ENCODE measurements around the gene OR1I1. TPM values are rescaled to one million over a fixed set of nuclear protein-coding genes. Genes with fewer than 3 reads are reported as not detected.
"Not testable (repeated sequence)": the region's sequence is repeated elsewhere in the genome, so short reads cannot be mapped to it uniquely, and the experiment has no call there.

OR1I1 gene
- total RNA-seq, 2 experiments from 2014 or later, result not detected

GRCh38 chr19:15070386-15070785, 11.6 kb upstream of the OR1I1 start:
- H3K4me3 Mint-ChIP-seq; intact Hi-C loops (cut with DNase I, micrococcal nuclease); DNase-seq; H3K9me3 Mint-ChIP-seq (ENCODE audit: low read depth); ATAC-seq; POLR2A ChIA-PET; H3K27me3 Mint-ChIP-seq; CTCF ChIA-PET; H3K4me1 Mint-ChIP-seq; H3K36me3 Mint-ChIP-seq (ENCODE audit: low read depth); H3K27ac Mint-ChIP-seq: not testable (repeated sequence)

GRCh38 chr19:15072930-15073647, 8.9 kb upstream of the OR1I1 start:
- H3K36me3 Mint-ChIP-seq (ENCODE audit: low read depth), result no peaks in the 10 kb centered on the region
- H3K9me3 Mint-ChIP-seq (ENCODE audit: low read depth), result no peaks in the 10 kb centered on the region
- H3K4me3 Mint-ChIP-seq, result no peak overlapping the region
- no peaks in the 10 kb centered on the region for H3K4me1 Mint-ChIP-seq
- intact Hi-C loops (cut with DNase I, micrococcal nuclease), result no loop called here
- no peak overlapping the region for H3K27ac Mint-ChIP-seq
- POLR2A ChIA-PET, result no interaction called here
- no peaks in the 10 kb centered on the region for H3K27me3 Mint-ChIP-seq
- CTCF ChIA-PET, result no interaction called here
- DNase-seq (no peak), ATAC-seq (no peak)

- CTCF ChIA-PET, result no interaction called here
- peaks cover 2% of the 10 kb centered on the region for H3K27me3 Mint-ChIP-seq
- H3K36me3 Mint-ChIP-seq (ENCODE audit: low read depth), result no peaks in the 10 kb centered on the region
- no peaks in the 10 kb centered on the region for H3K9me3 Mint-ChIP-seq (ENCODE audit: low read depth)
- POLR2A ChIA-PET, result no interaction called here
- H3K27ac Mint-ChIP-seq, result no peak overlapping the region
- ATAC-seq, result no peak
- no peak for DNase-seq
- intact Hi-C loops (cut with DNase I, micrococcal nuclease), result no loop called here
- no peaks in the 10 kb centered on the region for H3K4me1 Mint-ChIP-seq
- H3K4me3 Mint-ChIP-seq, result no peak overlapping the region
Observed at GRCh38 chr19:15074371-15074770, 7.6 kb upstream of the OR1I1 start.

- H3K4me1 Mint-ChIP-seq, result no peaks in the 10 kb centered on the region
- CTCF ChIA-PET, result interaction anchor here (0.6 to 1.6 kb wide), 2 partner anchors 26 to 51 kb away, joined by 4 read pairs; no protein-coding TSS in a partner anchor
- H3K4me3 Mint-ChIP-seq, result no peak overlapping the region
- H3K27me3 Mint-ChIP-seq, result peaks cover 2% of the 10 kb centered on the region
- H3K36me3 Mint-ChIP-seq (ENCODE audit: low read depth), result no peaks in the 10 kb centered on the region
- no peak overlapping the region for H3K27ac Mint-ChIP-seq
- POLR2A ChIA-PET, result no interaction called here
- DNase-seq (no peak), ATAC-seq (no peak)
- intact Hi-C loops (cut with DNase I, micrococcal nuclease), result no loop called here
- no peaks in the 10 kb centered on the region for H3K9me3 Mint-ChIP-seq (ENCODE audit: low read depth)
Observed at GRCh38 chr19:15075806-15076205, 6.2 kb upstream of the OR1I1 start.

- H3K36me3 Mint-ChIP-seq (ENCODE audit: low read depth); H3K4me3 Mint-ChIP-seq; ATAC-seq; DNase-seq; H3K27ac Mint-ChIP-seq; CTCF ChIA-PET; intact Hi-C loops (cut with DNase I, micrococcal nuclease); POLR2A ChIA-PET; H3K9me3 Mint-ChIP-seq (ENCODE audit: low read depth); H3K27me3 Mint-ChIP-seq; H3K4me1 Mint-ChIP-seq: not testable (repeated sequence)
Observed at GRCh38 chr19:15080002-15080401, 2.0 kb upstream of the OR1I1 start.

- Mint-ChIP-seq H3K9me3 (ENCODE audit: low read depth) (no peaks in the 10 kb centered on the region), H3K27me3 (peaks cover 19% of the 10 kb centered on the region), H3K36me3 (ENCODE audit: low read depth) (no peaks in the 10 kb centered on the region), H3K27ac (no peak overlapping the region), H3K4me3 (no peak overlapping the region), H3K4me1 (peaks cover 3% of the 10 kb centered on the region)
- DNase-seq (no peak), ATAC-seq (no peak)
- POLR2A ChIA-PET, result no interaction called here
- CTCF ChIA-PET, result interaction anchor here (0.7 to 3.6 kb wide), 3 partner anchors 11 to 14 kb away, joined by 3 to 11 read pairs (median 3); no protein-coding TSS in a partner anchor
- intact Hi-C loops (cut with DNase I, micrococcal nuclease), result no loop called here
Observed at GRCh38 chr19:15087182-15087581, 5.2 kb downstream of the OR1I1 start.

GRCh38 chr19:15091918-15092753, 10.1 kb downstream of the OR1I1 start:
- ChIA-PET CTCF (interaction anchor here (0.6 to 2.8 kb wide), 24 partner anchors 8 to 465 kb away, joined by 3 to 27 read pairs (median 4); partner anchors contain the start of genes AKAP8L and SYDE1), POLR2A (interaction anchor here (0.6 kb wide), 2 partner anchors 28 to 158 kb away, joined by 3 read pairs; no protein-coding TSS in a partner anchor)
- no peak overlapping the region for H3K27ac Mint-ChIP-seq
- no peaks in the 10 kb centered on the region for H3K9me3 Mint-ChIP-seq (ENCODE audit: low read depth)
- intact Hi-C loops (cut with DNase I, micrococcal nuclease), result loop anchor here (1.0 to 5.0 kb wide), 5 partner anchors 33 to 465 kb away; a partner anchor contains a TSS
- no peaks in the 10 kb centered on the region for H3K36me3 Mint-ChIP-seq (ENCODE audit: low read depth)
- peaks cover 8% of the 10 kb centered on the region for H3K27me3 Mint-ChIP-seq
- ATAC-seq (peak; percentile 63), DNase-seq (peak; percentile 60)
- no peak overlapping the region for H3K4me3 Mint-ChIP-seq
- H3K4me1 Mint-ChIP-seq, result peaks cover 5% of the 10 kb centered on the region

DNA sequence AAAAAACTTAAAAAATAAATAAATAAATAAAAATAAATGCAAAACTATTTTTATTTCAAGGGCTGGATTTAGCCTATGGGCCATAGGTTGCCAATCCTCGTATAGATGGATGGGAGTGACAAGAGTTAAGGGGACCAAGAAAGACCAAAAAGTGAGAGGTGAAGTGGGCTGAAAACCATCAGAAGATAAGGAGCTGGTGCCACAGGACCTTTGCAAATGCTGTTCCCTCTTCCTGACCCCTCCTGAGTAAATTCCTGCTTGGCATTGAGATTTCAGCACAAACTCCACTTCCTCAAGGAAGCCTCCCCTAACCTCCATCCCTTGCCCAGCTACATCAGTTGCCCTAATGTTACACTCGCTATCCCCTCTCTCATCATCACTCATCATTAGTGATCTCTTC, 11.0 kb downstream of the OR1I1 start:
- ATAC-seq (no peak), DNase-seq (no peak)
- Mint-ChIP-seq H3K4me1 (peaks cover 5% of the 10 kb centered on the region), H3K27ac (no peak overlapping the region), H3K4me3 (no peak overlapping the region), H3K27me3 (no peaks in the 10 kb centered on the region), H3K9me3 (ENCODE audit: low read depth) (no peaks in the 10 kb centered on the region), H3K36me3 (ENCODE audit: low read depth) (no peaks in the 10 kb centered on the region)
- ChIA-PET CTCF (interaction anchor here (0.7 to 2.8 kb wide), 14 partner anchors 8 to 459 kb away, joined by 3 to 27 read pairs (median 4); partner anchors contain the start of gene AKAP8L), POLR2A (interaction anchor here (0.6 kb wide), 1 partner anchor 157 kb away, joined by 3 read pairs; no protein-coding TSS in a partner anchor)
- intact Hi-C loops (cut with DNase I, micrococcal nuclease), result loop anchor here (2.0 to 5.0 kb wide), 2 partner anchors 32 to 464 kb away; a partner anchor contains a TSS

- Mint-ChIP-seq H3K9me3 (ENCODE audit: low read depth) (no peaks in the 10 kb centered on the region), H3K4me3 (no peak overlapping the region), H3K4me1 (peaks cover 5% of the 10 kb centered on the region), H3K27me3 (no peaks in the 10 kb centered on the region), H3K36me3 (ENCODE audit: low read depth) (no peaks in the 10 kb centered on the region), H3K27ac (no peak overlapping the region)
- CTCF ChIA-PET, result interaction anchor here (0.7 to 1.1 kb wide), 2 partner anchors 9 to 195 kb away, joined by 3 read pairs; no protein-coding TSS in a partner anchor
- intact Hi-C loops (cut with DNase I, micrococcal nuclease), result no loop called here
- POLR2A ChIA-PET, result no interaction called here
- ATAC-seq, result no peak
- no peak for DNase-seq
Observed at GRCh38 chr19:15096223-15096622, 14.2 kb downstream of the OR1I1 start.

GRCh38 chr19:15097980-15098379, 16.0 kb downstream of the OR1I1 start:
- H3K9me3 Mint-ChIP-seq (ENCODE audit: low read depth); ATAC-seq; H3K4me3 Mint-ChIP-seq; H3K27ac Mint-ChIP-seq; POLR2A ChIA-PET; DNase-seq; H3K4me1 Mint-ChIP-seq; H3K27me3 Mint-ChIP-seq; H3K36me3 Mint-ChIP-seq (ENCODE audit: low read depth); intact Hi-C loops (cut with DNase I, micrococcal nuclease): not testable (repeated sequence)
- CTCF ChIA-PET, result interaction anchor here (0.7 kb wide), 1 partner anchor 11 kb away, joined by 3 read pairs; no protein-coding TSS in a partner anchor

- POLR2A ChIA-PET, result no interaction called here
Observed at GRCh38 chr19:15098460-15098859, 16.4 kb downstream of the OR1I1 start.

More at GRCh38 chr19:15098460-15098859, 16.4 kb downstream of the OR1I1 start:
- intact Hi-C loops (cut with DNase I, micrococcal nuclease), result no loop called here
- Mint-ChIP-seq H3K4me1 (no peaks in the 10 kb centered on the region), H3K27me3 (no peaks in the 10 kb centered on the region), H3K27ac (no peak overlapping the region), H3K9me3 (ENCODE audit: low read depth) (peaks cover 4% of the 10 kb centered on the region), H3K36me3 (ENCODE audit: low read depth) (peaks cover 2% of the 10 kb centered on the region), H3K4me3 (no peak overlapping the region)
- CTCF ChIA-PET, result interaction anchor here (0.6 to 0.7 kb wide), 2 partner anchors 11 to 21 kb away, joined by 3 to 5 read pairs; no protein-coding TSS in a partner anchor
- no peak for ATAC-seq
- no peak for DNase-seq

Data from activated CD4-positive, alpha-beta T cell treated with anti-CD3 and anti-CD28 coated beads for 36 hours (primary cell).